NCI-H1105 treated with DMSO at 0.1 percent for 48 hours (cell line): Measurements from ENCODE around the gene TMEM51.

Source experiments
- DNase-seq: peaks from one replicate; lab custom pipeline; 2025; lab: John Stamatoyannopoulos, UW

Gene TMEM51

GRCh38 chr1:15218287-15219279 is 65.0 kb downstream of the TMEM51 start:
- no peak for DNase-seq

GRCh38 chr1:15219280-15220023 is 65.9 kb downstream of the TMEM51 start:
- no peak for DNase-seq

GRCh38 chr1:15220024-15220392 is 66.5 kb downstream of the TMEM51 start:
- DNase-seq = no peak

- no peak for DNase-seq
These were observed 67.4 kb downstream of the TMEM51 start for GRCh38 chr1:15220825-15221431.

GRCh38 chr1:15222653-15223303 is 69.2 kb downstream of the TMEM51 start:
- no peak for DNase-seq

GRCh38 chr1:15224259-15224869 is 70.8 kb downstream of the TMEM51 start:
- no peak for DNase-seq

GRCh38 chr1:15224974-15225373 is 71.4 kb downstream of the TMEM51 start:
- DNase-seq = no peak

GRCh38 chr1:15225461-15225860 is 71.9 kb downstream of the TMEM51 start:
- no peak for DNase-seq

- DNase-seq = no peak
These were observed 73.1 kb downstream of the TMEM51 start for GRCh38 chr1:15226388-15227255.

- no peak for DNase-seq
These were observed 76.2 kb downstream of the TMEM51 start for GRCh38 chr1:15229707-15230131.

GRCh38 chr1:15231714-15232201 is 78.2 kb downstream of the TMEM51 start:
- DNase-seq = no peak

- DNase-seq = no peak
These were observed 80.1 kb downstream of the TMEM51 start for GRCh38 chr1:15233689-15234088.

- DNase-seq = no peak
These were observed 82.8 kb downstream of the TMEM51 start for GRCh38 chr1:15236321-15236721.

- no peak for DNase-seq
These were observed 83.2 kb downstream of the TMEM51 start for GRCh38 chr1:15236746-15237145.

GRCh38 chr1:15238789-15239188 is 85.2 kb downstream of the TMEM51 start:
- DNase-seq = no peak

- DNase-seq = no peak
These were observed 89.2 kb downstream of the TMEM51 start for GRCh38 chr1:15242766-15243165.

- DNase-seq = no peak
These were observed 89.9 kb downstream of the TMEM51 start for GRCh38 chr1:15243275-15244043.

GRCh38 chr1:15244813-15245212 is 91.3 kb downstream of the TMEM51 start:
- DNase-seq = no peak

GRCh38 chr1:15245593-15246360 is 92.2 kb downstream of the TMEM51 start:
- DNase-seq = no peak
